Measurements from ENCODE around the gene CKS2. TPM values are rescaled to one million over a fixed set of nuclear protein-coding genes. Genes with fewer than 3 reads are reported as not detected.

Gene CKS2
- total RNA-seq, 4 donors from 2014 or later = 6.5 to 13.2 (median 6.9) TPM

GRCh38 chr9:89356782-89357181, 45.8 kb downstream of the CKS2 start:
- TF ChIP-seq POLR2A (IDR thresholded peaks at IDR 0.05) = no peak
- no peak for TF ChIP-seq CTCF (IDR thresholded peaks at IDR 0.05 in 4 of 5, conservative IDR thresholded peaks at IDR 0.05 in 1 of 5)
- Histone ChIP-seq H3K27ac (no peak overlapping the region), H3K4me1 (peaks cover 46 to 58% of the 10 kb centered on the region in 2 donors), H3K9me3 (no peaks in the 10 kb centered on the region), H3K36me3 (peaks cover 0 to 78% of the 10 kb centered on the region in 2 donors), H3K4me3 (no peak overlapping the region), H3K27me3 (no peaks in the 10 kb centered on the region)
- in situ Hi-C loops (cut with MboI; ENCODE audit: low sequenced_read_pairs in 4 of 4) (no loop called here), intact Hi-C loops (cut with DNase I; ENCODE audit: low total_unique reads) (no loop called here)
- DNase-seq (no peak), ATAC-seq (no peak)

GRCh38 chr9:89357331-89358197, 46.6 kb downstream of the CKS2 start:
- Histone ChIP-seq H3K4me1 (peaks cover 39 to 50% of the 10 kb centered on the region in 2 donors), H3K9me3 (no peaks in the 10 kb centered on the region), H3K4me3 (no peak overlapping the region), H3K27me3 (no peaks in the 10 kb centered on the region), H3K36me3 (peaks cover 0 to 80% of the 10 kb centered on the region in 2 donors), H3K27ac (peak overlapping the region in 3 of 4 donors; percentile 75 to 87 (median 80))
- TF ChIP-seq CTCF (IDR thresholded peaks at IDR 0.05 in 4 of 5, conservative IDR thresholded peaks at IDR 0.05 in 1 of 5) = no peak
- no peak for TF ChIP-seq POLR2A (IDR thresholded peaks at IDR 0.05)
- DNase-seq (no peak), ATAC-seq (no peak)
- intact Hi-C loops (cut with DNase I; ENCODE audit: low total_unique reads) (no loop called here), in situ Hi-C loops (cut with MboI; ENCODE audit: low sequenced_read_pairs in 4 of 4) (no loop called here)

- intact Hi-C loops (cut with DNase I; ENCODE audit: low total_unique reads) (no loop called here), in situ Hi-C loops (cut with MboI; ENCODE audit: low sequenced_read_pairs in 4 of 4) (no loop called here)
- Histone ChIP-seq H3K4me3 (no peak overlapping the region), H3K27ac (peak overlapping the region; percentile 68 to 87 (median 78)), H3K36me3 (peaks cover 0 to 75% of the 10 kb centered on the region in 2 donors), H3K27me3 (no peaks in the 10 kb centered on the region), H3K9me3 (no peaks in the 10 kb centered on the region), H3K4me1 (peaks cover 30 to 42% of the 10 kb centered on the region in 2 donors)
- no peak for DNase-seq
- ATAC-seq = peak in 1 of 2 donors; percentile 7
- TF ChIP-seq POLR2A (IDR thresholded peaks at IDR 0.05) (no peak), CTCF (IDR thresholded peaks at IDR 0.05 in 4 of 5, conservative IDR thresholded peaks at IDR 0.05 in 1 of 5) (no peak)
Observed at GRCh38 chr9:89358376-89358916, 47.5 kb downstream of the CKS2 start.

GRCh38 chr9:89358985-89359384, 48.0 kb downstream of the CKS2 start:
- peak; percentile 63 to 86 for DNase-seq
- peaks cover 27 to 41% of the 10 kb centered on the region in 2 donors for H3K4me1 ChIP-seq
- in situ Hi-C loops (cut with MboI; ENCODE audit: low sequenced_read_pairs in 4 of 4) = no loop called here
- ATAC-seq = peak; percentile 66 to 79
- intact Hi-C loops (cut with DNase I; ENCODE audit: low total_unique reads) = loop anchor here (1.0 kb wide), 1 partner anchor 29 kb away; no protein-coding TSS in a partner anchor
- no peaks in the 10 kb centered on the region for H3K9me3 ChIP-seq
- H3K36me3 ChIP-seq = peaks cover 0 to 72% of the 10 kb centered on the region in 2 donors
- H3K4me3 ChIP-seq = no peak overlapping the region
- peak overlapping the region; percentile 68 to 87 (median 78) for H3K27ac ChIP-seq
- no peaks in the 10 kb centered on the region for H3K27me3 ChIP-seq
- no peak for TF ChIP-seq POLR2A (IDR thresholded peaks at IDR 0.05)
- TF ChIP-seq CTCF (IDR thresholded peaks at IDR 0.05 in 4 of 5, conservative IDR thresholded peaks at IDR 0.05 in 1 of 5) = no peak
